SK-N-SH (cell line): ENCODE measurements around the gene TMPRSS11B. TPM values are rescaled to one million over a fixed set of nuclear protein-coding genes. Genes with fewer than 3 reads are reported as not detected.
"Not testable (repeated sequence)": the region's sequence is repeated elsewhere in the genome, so short reads cannot be mapped to it uniquely, and the experiment has no call there.

Source experiments
- CTCF ChIA-PET: fragments of 300-600, 350-600 bp; formaldehyde crosslinking; extraction: SDS; loops from one replicate; lab custom pipeline; 2021; lab: Yijun Ruan, JAX
- POLR2A ChIA-PET: fragments of 350-600 bp; sonication (Branson Sonifier 250); formaldehyde crosslinking; extraction: SDS; loops from one replicate; lab custom pipeline; 2020; ENCODE audit warnings: antibody characterized with exemption, inconsistent platforms; lab: Yijun Ruan, JAX
- DNase-seq: peaks from one replicate; pipeline ENCODE4 v3.0.0; 2012
- H2AFZ ChIP-seq: fragments of 200-600 bp; sonication (generic); 2 replicates; pipeline ENCODE4 v1.8.1; 2016; ENCODE audit warnings: antibody characterized with exemption, mild to moderate bottlenecking, low read depth
- H3F3A ChIP-seq: fragments of 200-600 bp; sonication (generic); replicated peaks from 2 replicates; pipeline ENCODE3; 2016; ENCODE audit warnings: antibody characterized with exemption, mild to moderate bottlenecking; ENCODE audit not compliant: insufficient read depth
- H3K27ac ChIP-seq, 2 experiments: fragments of 200-500 bp in 1 of 2; fragments of 200-600 bp in 1 of 2; sonication (Bioruptor generic) in 1 of 2; sonication (generic), shearing (Covaris generic) in 1 of 2; 2 replicates each; pipeline versions ENCODE4 v1.5.1 to v1.6.1; 2014 to 2016; ENCODE audit warnings: low read depth in 2 of 2, inconsistent platforms in 1 of 2, low read length in 1 of 2, mild to moderate bottlenecking in 1 of 2, mixed read lengths in 1 of 2
- H3K27me3 ChIP-seq: fragments of 200-600 bp; sonication (generic), shearing (Covaris generic); 2 replicates; pipeline ENCODE4 v1.6.1; 2016; ENCODE audit warnings: mixed run types; ENCODE audit not compliant: insufficient read depth
- H3K36me3 ChIP-seq, 2 experiments: fragments of 200-500 bp in 1 of 2; fragments of 200-600 bp in 1 of 2; sonication (Bioruptor generic) in 1 of 2; sonication (generic) in 1 of 2; replicated peaks in 1 of 2; 2 replicates each; pipeline versions ENCODE3 to v1.5.1; 2014 to 2016; ENCODE audit warnings: low read length in 1 of 2, mild to moderate bottlenecking in 1 of 2; ENCODE audit not compliant: insufficient read depth in 2 of 2, control insufficient read depth in 1 of 2
- H3K4me1 ChIP-seq, 2 experiments: fragments of 200-500 bp in 1 of 2; fragments of 200-600 bp in 1 of 2; sonication (Bioruptor generic) in 1 of 2; sonication (generic), shearing (Covaris generic) in 1 of 2; 2 replicates each; pipeline versions ENCODE4 v1.5.1 to v1.6.1; 2014 to 2016; ENCODE audit warnings: low read depth in 1 of 2, low read length in 1 of 2, mixed run types in 1 of 2; ENCODE audit not compliant: insufficient read depth in 2 of 2, control insufficient read depth in 1 of 2
- H3K4me2 ChIP-seq: fragments of 200-600 bp; sonication (generic), shearing (Covaris generic); 2 replicates; pipeline ENCODE4 v1.6.1; 2017; ENCODE audit warnings: mixed run types
- H3K4me3 ChIP-seq, 2 experiments: fragments of 200-500 bp in 1 of 2; fragments of 200-600 bp in 1 of 2; sonication (Bioruptor generic) in 1 of 2; sonication (generic), shearing (Covaris generic) in 1 of 2; 2 replicates each; pipeline versions ENCODE4 v1.5.1 to v1.8.1; 2014 to 2016; ENCODE audit warnings: low read depth in 2 of 2, inconsistent platforms in 1 of 2, low read length in 1 of 2, mild to moderate bottlenecking in 1 of 2, mixed read lengths in 1 of 2, moderate library complexity in 1 of 2
- H3K79me2 ChIP-seq: fragments of 200-600 bp; sonication (generic); 2 replicates; pipeline ENCODE4 v1.8.1; 2017; ENCODE audit warnings: mild to moderate bottlenecking; ENCODE audit not compliant: insufficient read depth
- H3K9ac ChIP-seq: fragments of 200-600 bp; sonication (generic); 2 replicates; pipeline ENCODE4 v1.6.1; 2017; ENCODE audit warnings: mixed run types
- H3K9me2 ChIP-seq: fragments of 200-600 bp; sonication (generic); 2 replicates; pipeline ENCODE4 v1.6.1; 2017; ENCODE audit warnings: mixed run types
- H3K9me3 ChIP-seq: fragments of 200-600 bp; sonication (generic); 2 replicates; pipeline ENCODE4 v1.6.1; 2017; ENCODE audit warnings: mixed run types, mild to moderate bottlenecking, moderate library complexity
- H4K20me1 ChIP-seq: fragments of 200-600 bp; sonication (generic); 2 replicates; pipeline ENCODE4 v1.6.1; 2017; ENCODE audit warnings: mild to moderate bottlenecking, mixed run types; ENCODE audit not compliant: insufficient read depth
- CHD2 ChIP-seq: fragments of 150-350 bp; IDR thresholded peaks from 2 replicates; pipeline ENCODE4 v1.6.1; 2018; ENCODE audit warnings: low read length; ENCODE audit not compliant: partially characterized antibody
- EP300 ChIP-seq, 2 experiments: IDR thresholded peaks; 2 replicates each; pipeline versions ENCODE4 v1.4.0 to v1.6.1; 2012; ENCODE audit warnings: borderline replicate concordance in 1 of 2, low read depth in 1 of 2, low read length in 1 of 2
- FOXJ3 ChIP-seq: sonication (generic); formaldehyde crosslinking; IDR thresholded peaks from 2 replicates; pipeline ENCODE4 v1.5.1; 2020; ENCODE audit warnings: mild to moderate bottlenecking, missing genetic modification reagents
- GATA2 ChIP-seq: sonication (generic); formaldehyde crosslinking; IDR thresholded peaks from 2 replicates; pipeline ENCODE4 v1.5.0; 2020; ENCODE audit warnings: mild to moderate bottlenecking, missing genetic modification reagents
- MEF2A ChIP-seq: IDR thresholded peaks from 2 replicates; pipeline ENCODE4 v1.4.0; 2012; ENCODE audit warnings: low read depth, borderline replicate concordance
- MXI1 ChIP-seq: IDR thresholded peaks from 2 replicates; pipeline ENCODE4 v1.6.1; 2012; ENCODE audit warnings: mild to moderate bottlenecking, low read depth, low read length, improper control_type of control experiment
- PBX3 ChIP-seq: IDR thresholded peaks from 2 replicates; pipeline ENCODE4; 2012
- REST ChIP-seq: IDR thresholded peaks from 2 replicates; pipeline ENCODE4 v1.6.1; 2012; ENCODE audit warnings: mild to moderate bottlenecking, low read depth, low read length, moderate library complexity
- RXRA ChIP-seq: IDR thresholded peaks from 2 replicates; pipeline ENCODE4 v1.4.0; 2012; ENCODE audit warnings: low read depth, mild to moderate bottlenecking, borderline replicate concordance
- SIN3A ChIP-seq: IDR thresholded peaks from 2 replicates; pipeline ENCODE4 v1.6.1; 2012; ENCODE audit warnings: low read depth, mild to moderate bottlenecking, low read length, moderate library complexity, borderline replicate concordance
- USF1 ChIP-seq: IDR thresholded peaks from 2 replicates; pipeline ENCODE4 v1.4.0; 2012; ENCODE audit warnings: low read depth, borderline replicate concordance
- ZBTB33 ChIP-seq: IDR thresholded peaks from 2 replicates; pipeline ENCODE4 v1.4.0; 2012; ENCODE audit warnings: low read depth, borderline replicate concordance
- WGBS: methylation state at CpG from one replicate; pipeline ENCODE4 v1.1.6; 2017; ENCODE audit warnings: low lambda C conversion rate; 5-methylcytosine and 5-hydroxymethylcytosine counted together
- polyA plus RNA-seq, 3 experiments: library from polyadenylated mRNA; depleted of rRNA; stranded (reverse); fragments of >200 nt; gene quantifications; 2 replicates each; pipeline ENCODE4 v1.2.3, GENCODE V29; 2012

Gene TMPRSS11B
- polyA plus RNA-seq, 1 of the 3 experiments (the other 2 are of a cell fraction), result not detected

- TF ChIP-seq USF1 (no peak), CHD2 (no peak)
Measured at GRCh38 chr4:68209003-68209402, 36.5 kb downstream of the TMPRSS11B start (continued).

- H3K4me1 ChIP-seq, H3K27me3 ChIP-seq, H3K4me2 ChIP-seq, H2AFZ ChIP-seq, H3K27ac ChIP-seq, POLR2A ChIA-PET, H3K9me2 ChIP-seq, H3K79me2 ChIP-seq, H3K4me3 ChIP-seq, H3K9ac ChIP-seq, H3K9me3 ChIP-seq, H3K36me3 ChIP-seq, H4K20me1 ChIP-seq, H3F3A ChIP-seq, DNase-seq: not testable (repeated sequence)
- CTCF ChIA-PET, result interaction anchor here (1.2 kb wide), 1 partner anchor 18 kb away, joined by 3 read pairs; no protein-coding TSS in a partner anchor
- 0% methylated on average over 1 of the region's 5 CpGs for WGBS
Measured at GRCh38 chr4:68194305-68194704, 51.2 kb downstream of the TMPRSS11B start.

GRCh38 chr4:68193194-68193593 is 52.3 kb downstream of the TMPRSS11B start:
- DNase-seq, result no peak
- no peak overlapping the region for H3K4me2 ChIP-seq
- no peaks in the 10 kb centered on the region for H3K9me2 ChIP-seq
- TF ChIP-seq USF1 (no peak), ZBTB33 (no peak), REST (no peak), GATA2 (CRISPR knock-in tag) (no peak), SIN3A (no peak), PBX3 (no peak), CHD2 (no peak), FOXJ3 (CRISPR knock-in tag) (no peak), MXI1 (no peak), RXRA (no peak), EP300 (IDR thresholded peaks at IDR 0.05; ENCODE audit: borderline replicate concordance in 1 of 2, low read depth in 1 of 2, low read length in 1 of 2) (no peak), MEF2A (no peak)
- TF ChIP-seq, all 33 proteins: peak for 0
- no peaks in the 10 kb centered on the region for H3K9me3 ChIP-seq
- H3K27me3 ChIP-seq, result no peaks in the 10 kb centered on the region; the same call in 1 of the 2 replicates
- H3K4me1 ChIP-seq, result no peaks in the 10 kb centered on the region
- H3K27ac ChIP-seq, result no peak overlapping the region
- no peak overlapping the region for H3K4me3 ChIP-seq
- no peak overlapping the region for H2AFZ ChIP-seq
- no peaks in the 10 kb centered on the region for H3F3A ChIP-seq
- no peaks in the 10 kb centered on the region for H3K36me3 ChIP-seq
- 3% methylated on average over 1 of the region's 1 CpG for WGBS
- POLR2A ChIA-PET, result no interaction called here
- CTCF ChIA-PET, result interaction anchor here (1.2 kb wide), 1 partner anchor 17 kb away, joined by 3 read pairs; no protein-coding TSS in a partner anchor
- H3K79me2 ChIP-seq, result no peaks in the 10 kb centered on the region
- no peak overlapping the region for H3K9ac ChIP-seq
- H4K20me1 ChIP-seq, result no peaks in the 10 kb centered on the region
